ENCODE results near the gene ARMC12.

- TF ChIP-seq CSRNP3 (CRISPR knock-in tag; IDR thresholded peaks at IDR 0.05) (no peak), PATZ1 (CRISPR knock-in tag; IDR thresholded peaks at IDR 0.05; ENCODE audit: borderline replicate concordance) (no peak), TCF4 (CRISPR knock-in tag; IDR thresholded peaks at IDR 0.05; ENCODE audit: borderline replicate concordance) (no peak), POU6F1 (CRISPR knock-in tag; IDR thresholded peaks at IDR 0.05; ENCODE audit: borderline replicate concordance, low read depth) (no peak)
Observed at GRCh38 chr6:35751594-35751993, 14.8 kb downstream of the ARMC12 start.
